ENCODE results near the gene FAM222B. TPM values are rescaled to one million over a fixed set of nuclear protein-coding genes. Genes with fewer than 3 reads are reported as not detected.
"Not testable (repeated sequence)": the region's sequence is repeated elsewhere in the genome, so short reads cannot be mapped to it uniquely, and the experiment has no call there.

Gene FAM222B
- total and polyA plus RNA-seq, 4 donors, result 3.6 to 18.7 (median 11.5) TPM

- 0 to 1% methylated on average over 9 to 49 of the region's 49 CpGs for WGBS, 2 donors
- Histone ChIP-seq H3K9me3 (ENCODE audit: control insufficient read depth, low read length) (no peaks in the 10 kb centered on the region), H3K4me3 (ENCODE audit: low read length in 2 of 2) (peak within 1 kb of the TSS; percentile 15 to 52), H3K36me3 (ENCODE audit: control insufficient read depth in 1 of 2, insufficient read depth in 2 of 2, low read length in 1 of 2) (peaks cover 0 to 6% of the 10 kb centered on the region in 2 donors), H3K27me3 (ENCODE audit: control insufficient read depth in 1 of 2, insufficient read depth in 2 of 2, low read length in 1 of 2) (no peaks in the 10 kb centered on the region), H3K4me1 (ENCODE audit: control insufficient read depth in 1 of 2, insufficient read depth in 2 of 2, low read length in 2 of 2) (peaks cover 0 to 2% of the 10 kb centered on the region in 2 donors), H3K27ac (ENCODE audit: low read depth in 1 of 2, low read length in 2 of 2) (peak within 1 kb of the TSS in 1 of 2 donors; percentile 20)
- intact Hi-C loops (cut with DNase I), result loop anchor here in 1 of 2 donors (1.0 kb wide), 1 partner anchor 24 kb away; no protein-coding TSS in a partner anchor
- ATAC-seq (ENCODE audit: low FRiP score) (peak; percentile 70), DNase-seq (peak; percentile 83 to 91)
These were observed 116.4 kb downstream of the FAM222B start, which contains the start of gene TLCD1 for GRCh38 chr17:28726226-28726626. TLCD1 (minus strand) TSS chr17:28726233; CDS start chr17:28726097, 136 bp downstream.

- Histone ChIP-seq H3K9me3 (ENCODE audit: control insufficient read depth, low read length) (no peaks in the 10 kb centered on the region), H3K27ac (ENCODE audit: low read depth in 1 of 2, low read length in 2 of 2) (peak overlapping the region in 1 of 2 donors; percentile 20), H3K36me3 (ENCODE audit: control insufficient read depth in 1 of 2, insufficient read depth in 2 of 2, low read length in 1 of 2) (peaks cover 0 to 6% of the 10 kb centered on the region in 2 donors), H3K4me1 (ENCODE audit: control insufficient read depth in 1 of 2, insufficient read depth in 2 of 2, low read length in 2 of 2) (peaks cover 0 to 6% of the 10 kb centered on the region in 2 donors), H3K27me3 (ENCODE audit: control insufficient read depth in 1 of 2, insufficient read depth in 2 of 2, low read length in 1 of 2) (no peaks in the 10 kb centered on the region), H3K4me3 (ENCODE audit: low read length in 2 of 2) (peak overlapping the region in 1 of 2 donors; percentile 4)
- intact Hi-C loops (cut with DNase I), result loop anchor here in 1 of 2 donors (1.0 kb wide), 1 partner anchor 25 kb away; no protein-coding TSS in a partner anchor
- 1% methylated on average over 39 to 45 of the region's 45 CpGs for WGBS, 2 donors
- DNase-seq, result peak; percentile 88
- ATAC-seq (ENCODE audit: low FRiP score), result peak; percentile 15
These were observed 116.8 kb downstream of the FAM222B start for GRCh38 chr17:28725660-28726225.

- DNase-seq (no peak), ATAC-seq (ENCODE audit: low FRiP score) (no peak)
- Histone ChIP-seq H3K27me3 (ENCODE audit: control insufficient read depth in 1 of 2, insufficient read depth in 2 of 2, low read length in 1 of 2) (no peaks in the 10 kb centered on the region), H3K4me3 (ENCODE audit: low read length in 2 of 2) (no peak overlapping the region), H3K36me3 (ENCODE audit: control insufficient read depth in 1 of 2, insufficient read depth in 2 of 2, low read length in 1 of 2) (peaks cover 0 to 6% of the 10 kb centered on the region in 2 donors), H3K9me3 (ENCODE audit: control insufficient read depth, low read length) (no peaks in the 10 kb centered on the region), H3K27ac (ENCODE audit: low read depth in 1 of 2, low read length in 2 of 2) (no peak overlapping the region), H3K4me1 (ENCODE audit: control insufficient read depth in 1 of 2, insufficient read depth in 2 of 2, low read length in 2 of 2) (peaks cover 0 to 6% of the 10 kb centered on the region in 2 donors)
- intact Hi-C loops (cut with DNase I), result no loop called here
- WGBS, 2 donors, result 16% methylated on average over 20 of the region's 20 CpGs
These were observed 117.4 kb downstream of the FAM222B start for GRCh38 chr17:28725166-28725659.

- peaks cover 0 to 6% of the 10 kb centered on the region in 2 donors for H3K36me3 ChIP-seq (ENCODE audit: control insufficient read depth in 1 of 2, insufficient read depth in 2 of 2, low read length in 1 of 2)
- no peak overlapping the region for H3K27ac ChIP-seq (ENCODE audit: low read depth in 1 of 2, low read length in 2 of 2)
- no peaks in the 10 kb centered on the region for H3K27me3 ChIP-seq (ENCODE audit: control insufficient read depth in 1 of 2, insufficient read depth in 2 of 2, low read length in 1 of 2)
- H3K4me1 ChIP-seq (ENCODE audit: control insufficient read depth in 1 of 2, insufficient read depth in 2 of 2, low read length in 2 of 2), result peaks cover 0 to 6% of the 10 kb centered on the region in 2 donors
- DNase-seq (no peak), ATAC-seq (ENCODE audit: low FRiP score) (no peak)
- WGBS, 2 donors, result 78 to 80% methylated on average over 10 of the region's 10 CpGs
- intact Hi-C loops (cut with DNase I), result no loop called here
- H3K9me3 ChIP-seq (ENCODE audit: control insufficient read depth, low read length), result no peaks in the 10 kb centered on the region
- no peak overlapping the region for H3K4me3 ChIP-seq (ENCODE audit: low read length in 2 of 2)
These were observed 118.0 kb downstream of the FAM222B start for GRCh38 chr17:28724500-28725165.

- not testable (repeated sequence) for H3K9me3 ChIP-seq (ENCODE audit: control insufficient read depth, low read length)
These were observed 118.6 kb downstream of the FAM222B start for GRCh38 chr17:28723836-28724499.

GRCh38 chr17:28723159-28723835 is 119.3 kb downstream of the FAM222B start:
- Histone ChIP-seq H3K4me1 (ENCODE audit: control insufficient read depth in 1 of 2, insufficient read depth in 2 of 2, low read length in 2 of 2) (peaks cover 0 to 6% of the 10 kb centered on the region in 2 donors), H3K27ac (ENCODE audit: low read depth in 1 of 2, low read length in 2 of 2) (no peak overlapping the region), H3K4me3 (ENCODE audit: low read length in 2 of 2) (no peak overlapping the region), H3K36me3 (ENCODE audit: control insufficient read depth in 1 of 2, insufficient read depth in 2 of 2, low read length in 1 of 2) (peaks cover 0 to 6% of the 10 kb centered on the region in 2 donors), H3K27me3 (ENCODE audit: control insufficient read depth in 1 of 2, insufficient read depth in 2 of 2, low read length in 1 of 2) (no peaks in the 10 kb centered on the region), H3K9me3 (ENCODE audit: control insufficient read depth, low read length) (no peaks in the 10 kb centered on the region)
- DNase-seq, result no peak
- ATAC-seq (ENCODE audit: low FRiP score), result no peak
- intact Hi-C loops (cut with DNase I), result no loop called here
- WGBS, 2 donors, result 74 to 76% methylated on average over 6 of the region's 6 CpGs

More at GRCh38 chr17:28723836-28724499, 118.6 kb downstream of the FAM222B start:
- ATAC-seq (ENCODE audit: low FRiP score); H3K36me3 ChIP-seq (ENCODE audit: control insufficient read depth in 1 of 2, insufficient read depth in 2 of 2, low read length in 1 of 2); intact Hi-C loops (cut with DNase I); DNase-seq; H3K27ac ChIP-seq (ENCODE audit: low read depth in 1 of 2, low read length in 2 of 2); H3K4me3 ChIP-seq (ENCODE audit: low read length in 2 of 2); H3K4me1 ChIP-seq (ENCODE audit: control insufficient read depth in 1 of 2, insufficient read depth in 2 of 2, low read length in 2 of 2); H3K27me3 ChIP-seq (ENCODE audit: control insufficient read depth in 1 of 2, insufficient read depth in 2 of 2, low read length in 1 of 2): not testable (repeated sequence)
- 73 to 83% methylated on average over 4 of the region's 4 CpGs for WGBS, 2 donors

- WGBS, 2 donors, result 59 to 62% methylated on average over 7 of the region's 7 CpGs
These were observed 120.0 kb downstream of the FAM222B start for GRCh38 chr17:28722417-28723158.

GRCh38 chr17:28720997-28721329 is 121.6 kb downstream of the FAM222B start:
- H3K27me3 ChIP-seq (ENCODE audit: control insufficient read depth in 1 of 2, insufficient read depth in 2 of 2, low read length in 1 of 2); H3K9me3 ChIP-seq (ENCODE audit: control insufficient read depth, low read length); DNase-seq; H3K4me1 ChIP-seq (ENCODE audit: control insufficient read depth in 1 of 2, insufficient read depth in 2 of 2, low read length in 2 of 2); ATAC-seq (ENCODE audit: low FRiP score); intact Hi-C loops (cut with DNase I); H3K4me3 ChIP-seq (ENCODE audit: low read length in 2 of 2); H3K36me3 ChIP-seq (ENCODE audit: control insufficient read depth in 1 of 2, insufficient read depth in 2 of 2, low read length in 1 of 2); H3K27ac ChIP-seq (ENCODE audit: low read depth in 1 of 2, low read length in 2 of 2): not testable (repeated sequence)
- WGBS, 2 donors, result 29 to 34% methylated on average over 19 of the region's 19 CpGs

More at GRCh38 chr17:28722417-28723158, 120.0 kb downstream of the FAM222B start:
- no peaks in the 10 kb centered on the region for H3K27me3 ChIP-seq (ENCODE audit: control insufficient read depth in 1 of 2, insufficient read depth in 2 of 2, low read length in 1 of 2)
- no peak for ATAC-seq (ENCODE audit: low FRiP score)
- intact Hi-C loops (cut with DNase I), result no loop called here
- no peak overlapping the region for H3K4me3 ChIP-seq (ENCODE audit: low read length in 2 of 2)
- no peaks in the 10 kb centered on the region for H3K9me3 ChIP-seq (ENCODE audit: control insufficient read depth, low read length)
- no peak overlapping the region for H3K27ac ChIP-seq (ENCODE audit: low read depth in 1 of 2, low read length in 2 of 2)
- H3K36me3 ChIP-seq (ENCODE audit: control insufficient read depth in 1 of 2, insufficient read depth in 2 of 2, low read length in 1 of 2), result peaks cover 0 to 6% of the 10 kb centered on the region in 2 donors
- no peak for DNase-seq
- H3K4me1 ChIP-seq (ENCODE audit: control insufficient read depth in 1 of 2, insufficient read depth in 2 of 2, low read length in 2 of 2), result peaks cover 0 to 6% of the 10 kb centered on the region in 2 donors

All from aorta (tissue), 5 donors.